Mesendoderm (in vitro differentiated cells): ENCODE data around the gene CEP164.

Source experiments
- DNase-seq: peaks from one replicate; pipeline ENCODE4 v3.0.0; 2013
- H2AK5ac ChIP-seq: 2 replicates; pipeline ENCODE4 v1.6.1; 2013; ENCODE audit warnings: low read length, inconsistent platforms
- H2BK120ac ChIP-seq: 2 replicates; pipeline ENCODE4 v1.6.1; 2013; ENCODE audit warnings: low read depth, mild to moderate bottlenecking, low read length, moderate library complexity, mixed read lengths
- H2BK15ac ChIP-seq: replicated peaks from 2 replicates; pipeline ENCODE4 v1.6.1; 2013; ENCODE audit warnings: low read depth, mild to moderate bottlenecking, moderate library complexity
- H2BK5ac ChIP-seq: 2 replicates; pipeline ENCODE4 v1.6.1; 2013; ENCODE audit warnings: low read length, inconsistent platforms
- H3K18ac ChIP-seq: 2 replicates; pipeline ENCODE4 v1.6.1; 2013; ENCODE audit warnings: mild to moderate bottlenecking, low read length, mixed read lengths
- H3K23ac ChIP-seq: one replicate; pipeline ENCODE4 v1.6.1; 2013; ENCODE audit warnings: low read length
- H3K27ac ChIP-seq: 2 replicates; pipeline ENCODE4 v1.5.1; 2013; ENCODE audit warnings: low read depth, mild to moderate bottlenecking, inconsistent platforms, low read length, moderate library complexity
- H3K27me3 ChIP-seq: 2 replicates; pipeline ENCODE4 v1.6.1; 2013; ENCODE audit warnings: low read length, control low read depth, mild to moderate bottlenecking, inconsistent platforms; ENCODE audit not compliant: insufficient read depth, poor library complexity
- H3K36me3 ChIP-seq: 2 replicates; pipeline ENCODE4 v1.6.1; 2013; ENCODE audit warnings: low read length, inconsistent platforms; ENCODE audit not compliant: control insufficient read depth, insufficient read depth
- H3K4ac ChIP-seq: one replicate; pipeline ENCODE4 v1.6.1; 2013; ENCODE audit warnings: low read depth, mild to moderate bottlenecking, low read length, moderate library complexity
- H3K4me1 ChIP-seq: 2 replicates; pipeline ENCODE4 v1.6.1; 2013; ENCODE audit warnings: low read depth, low read length, inconsistent platforms; ENCODE audit not compliant: control insufficient read depth
- H3K4me2 ChIP-seq: 2 replicates; pipeline ENCODE4 v1.6.1; 2013; ENCODE audit warnings: low read length
- H3K4me3 ChIP-seq: 2 replicates; pipeline ENCODE4 v1.5.1; 2013; ENCODE audit warnings: mild to moderate bottlenecking, low read length
- H3K56ac ChIP-seq: one replicate; pipeline ENCODE4 v1.6.1; 2013; ENCODE audit warnings: low read length
- H3K79me1 ChIP-seq: 2 replicates; pipeline ENCODE4 v1.6.1; 2013; ENCODE audit warnings: low read length, inconsistent platforms
- H3K79me2 ChIP-seq: 2 replicates; pipeline ENCODE4 v1.6.1; 2013; ENCODE audit warnings: mild to moderate bottlenecking, low read length; ENCODE audit not compliant: control insufficient read depth, insufficient read depth
- H3K9ac ChIP-seq: 2 replicates; pipeline ENCODE4 v1.6.1; 2013; ENCODE audit warnings: low read length, inconsistent platforms
- H4K5ac ChIP-seq: one replicate; pipeline ENCODE4 v1.6.1; 2013; ENCODE audit warnings: low read length
- H4K8ac ChIP-seq: one replicate; pipeline ENCODE4 v1.6.1; 2013; ENCODE audit warnings: low read depth, mild to moderate bottlenecking, control low read depth, low read length, moderate library complexity
- WGBS: extraction: QIAGEN DNeasy Blood & Tissue Kit; methylation state at CpG from one replicate; pipeline ENCODE4 v1.1.7; 2013; ENCODE audit warnings: low lambda C conversion rate, missing lambda C conversion rate; ENCODE audit not compliant: insufficient coverage; ENCODE audit errors: extremely low coverage; 5-methylcytosine and 5-hydroxymethylcytosine counted together

The CEP164 gene

DNA sequence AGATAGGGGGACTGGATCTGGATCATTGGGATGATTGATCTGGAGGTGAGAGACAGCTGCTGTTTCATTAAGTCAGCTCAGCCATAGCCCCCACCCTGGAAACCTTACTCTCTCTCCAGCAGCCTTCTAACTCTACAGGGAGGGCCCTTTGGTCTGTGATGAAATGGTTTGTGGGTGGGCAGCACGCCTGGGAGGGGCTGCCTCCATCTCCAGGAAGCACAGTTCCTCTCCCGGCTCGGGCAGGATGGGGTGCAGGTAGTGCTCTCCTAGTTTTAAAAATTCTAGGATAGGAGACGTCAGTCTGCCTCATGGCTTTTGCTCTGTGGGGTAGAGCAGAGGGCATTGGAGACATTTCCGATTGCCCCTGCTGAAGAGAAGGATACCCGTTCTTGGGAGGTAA is 89.7 kb downstream of the CEP164 start:
- no CpG with 5 or more reads among the region's 6 CpGs for WGBS
- Histone ChIP-seq H2AK5ac (no peak overlapping the region), H3K79me1 (no peaks in the 10 kb centered on the region), H3K18ac (no peak overlapping the region), H2BK5ac (no peak overlapping the region), H3K79me2 (no peaks in the 10 kb centered on the region), H4K5ac (no peak overlapping the region), H3K4me2 (no peak overlapping the region), H3K36me3 (no peaks in the 10 kb centered on the region), H3K4ac (no peak overlapping the region), H3K23ac (no peak overlapping the region), H3K56ac (no peak overlapping the region), H3K9ac (no peak overlapping the region), H3K27ac (no peak overlapping the region), H2BK15ac (no peak overlapping the region), H3K4me3 (no peak overlapping the region), H3K4me1 (no peaks in the 10 kb centered on the region), H2BK120ac (no peak overlapping the region), H3K27me3 (no peaks in the 10 kb centered on the region), H4K8ac (no peak overlapping the region)
- DNase-seq, result no peak

DNA sequence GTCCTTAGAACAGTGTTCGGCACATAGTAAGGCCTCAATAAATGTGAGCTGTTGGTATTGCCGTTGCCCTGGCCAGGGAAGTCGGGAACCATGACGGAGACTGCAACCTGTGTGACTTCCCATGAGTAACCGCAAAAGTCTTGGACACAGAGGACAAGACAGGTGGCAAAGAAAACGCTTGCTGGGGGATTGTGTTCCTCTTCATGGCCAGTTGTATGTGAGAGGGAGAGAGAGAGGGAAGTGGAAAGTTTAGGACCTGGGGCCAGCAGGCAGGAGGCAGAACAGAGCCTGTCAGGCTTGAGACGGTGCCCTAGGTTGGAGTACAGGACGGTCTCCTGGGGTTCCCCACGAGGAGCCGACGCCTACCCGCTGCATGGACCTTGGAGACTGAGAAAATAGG is 90.2 kb downstream of the CEP164 start:
- Histone ChIP-seq H3K36me3 (no peaks in the 10 kb centered on the region), H3K79me2 (no peaks in the 10 kb centered on the region), H3K4me2 (no peak overlapping the region), H3K4me1 (no peaks in the 10 kb centered on the region), H3K27me3 (no peaks in the 10 kb centered on the region), H3K18ac (no peak overlapping the region), H4K5ac (no peak overlapping the region), H2BK5ac (no peak overlapping the region), H3K27ac (no peak overlapping the region), H2BK120ac (no peak overlapping the region), H3K23ac (no peak overlapping the region), H3K9ac (no peak overlapping the region), H2BK15ac (no peak overlapping the region), H3K79me1 (no peaks in the 10 kb centered on the region), H3K4ac (no peak overlapping the region), H3K56ac (no peak overlapping the region), H4K8ac (no peak overlapping the region), H3K4me3 (no peak overlapping the region), H2AK5ac (no peak overlapping the region)
- no CpG with 5 or more reads among the region's 12 CpGs for WGBS
- no peak for DNase-seq

DNA sequence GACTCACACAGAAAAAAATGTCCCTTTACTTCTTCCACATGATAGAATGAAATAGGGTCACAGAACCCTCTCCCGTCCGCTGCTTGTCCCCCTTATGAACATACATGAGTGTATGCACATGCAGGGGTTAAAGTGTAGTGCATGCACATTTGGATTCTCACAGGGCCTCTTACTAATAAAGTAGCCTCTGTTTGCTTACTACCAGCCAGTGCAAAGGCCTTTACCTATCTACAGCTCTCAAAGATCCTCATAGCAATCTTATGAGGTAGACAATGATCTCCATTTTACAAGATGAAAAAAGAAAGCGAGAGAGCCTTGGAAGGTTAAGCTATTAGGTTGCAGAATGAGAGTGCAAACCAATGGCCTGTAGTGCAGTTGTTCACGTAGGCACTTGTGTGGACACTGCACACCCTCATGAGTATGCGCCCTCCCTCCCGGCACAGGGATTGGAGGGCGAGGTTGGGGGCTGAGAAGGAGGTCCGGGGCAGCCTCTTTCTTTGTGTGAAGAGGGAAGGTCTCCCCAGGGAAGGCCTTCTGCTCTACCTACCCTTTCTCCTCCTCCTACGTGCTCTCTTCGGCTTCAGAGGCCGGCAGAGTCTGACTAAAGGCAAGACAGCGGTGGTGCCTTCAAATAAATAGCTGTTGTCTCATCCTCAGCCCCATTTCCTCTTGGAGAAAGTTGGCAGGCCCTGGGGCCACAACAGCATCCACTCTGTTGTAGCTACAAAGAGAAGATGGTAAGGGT is 91.3 kb downstream of the CEP164 start:
- Histone ChIP-seq H3K4ac (no peak overlapping the region), H2BK120ac (no peak overlapping the region), H3K23ac (no peak overlapping the region), H3K4me3 (no peak overlapping the region), H2BK15ac (no peak overlapping the region), H3K4me1 (no peaks in the 10 kb centered on the region), H3K36me3 (no peaks in the 10 kb centered on the region), H3K27ac (no peak overlapping the region), H3K79me1 (no peaks in the 10 kb centered on the region), H2AK5ac (no peak overlapping the region), H3K18ac (no peak overlapping the region), H3K9ac (no peak overlapping the region), H2BK5ac (no peak overlapping the region), H4K5ac (no peak overlapping the region), H3K56ac (no peak overlapping the region), H3K4me2 (no peak overlapping the region), H4K8ac (no peak overlapping the region), H3K79me2 (no peaks in the 10 kb centered on the region), H3K27me3 (no peaks in the 10 kb centered on the region)
- WGBS, result no CpG with 5 or more reads among the region's 12 CpGs
- no peak for DNase-seq

DNA sequence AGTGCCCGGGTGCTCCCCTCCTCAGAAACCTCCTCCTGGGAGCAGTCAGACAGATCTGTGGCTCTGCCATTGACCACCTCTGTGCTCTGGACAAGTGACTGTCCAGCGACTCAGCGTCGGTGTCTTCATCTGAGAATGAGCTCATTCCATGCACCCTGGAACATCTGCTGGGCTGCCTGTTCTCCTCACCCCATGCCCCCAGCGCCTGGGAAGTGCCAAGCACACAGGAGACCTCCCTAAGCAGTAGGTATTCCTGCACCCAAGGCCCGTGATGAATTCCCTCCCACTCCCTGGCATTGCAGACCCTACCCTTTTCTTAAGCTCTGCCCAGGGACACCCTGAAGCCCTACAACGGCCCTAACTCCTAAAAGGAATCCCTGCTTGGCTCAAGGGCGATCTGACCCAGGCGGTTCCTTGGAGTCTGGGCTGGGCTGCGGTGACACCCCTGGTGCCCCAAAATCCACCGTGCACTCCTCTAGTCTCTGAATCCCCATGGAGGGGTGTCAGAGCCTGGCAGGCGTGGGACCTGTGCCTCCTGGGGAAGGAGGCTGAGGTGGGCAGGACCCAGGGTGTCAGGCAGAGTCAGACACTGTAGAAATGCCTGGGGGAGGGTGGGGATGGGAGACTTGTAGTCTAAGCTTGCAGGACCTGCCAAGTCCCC is 92.0 kb downstream of the CEP164 start:
- WGBS, result no CpG with 5 or more reads among the region's 12 CpGs
- Histone ChIP-seq H3K4me1 (no peaks in the 10 kb centered on the region), H3K4me2 (no peak overlapping the region), H3K23ac (no peak overlapping the region), H3K36me3 (no peaks in the 10 kb centered on the region), H3K56ac (no peak overlapping the region), H3K27me3 (no peaks in the 10 kb centered on the region), H2BK5ac (no peak overlapping the region), H3K79me1 (no peaks in the 10 kb centered on the region), H3K4ac (no peak overlapping the region), H2BK15ac (no peak overlapping the region), H3K18ac (no peak overlapping the region), H3K4me3 (no peak overlapping the region), H2AK5ac (no peak overlapping the region), H4K8ac (no peak overlapping the region), H3K9ac (no peak overlapping the region), H3K79me2 (no peaks in the 10 kb centered on the region), H4K5ac (no peak overlapping the region), H2BK120ac (no peak overlapping the region), H3K27ac (no peak overlapping the region)
- no peak for DNase-seq

DNA sequence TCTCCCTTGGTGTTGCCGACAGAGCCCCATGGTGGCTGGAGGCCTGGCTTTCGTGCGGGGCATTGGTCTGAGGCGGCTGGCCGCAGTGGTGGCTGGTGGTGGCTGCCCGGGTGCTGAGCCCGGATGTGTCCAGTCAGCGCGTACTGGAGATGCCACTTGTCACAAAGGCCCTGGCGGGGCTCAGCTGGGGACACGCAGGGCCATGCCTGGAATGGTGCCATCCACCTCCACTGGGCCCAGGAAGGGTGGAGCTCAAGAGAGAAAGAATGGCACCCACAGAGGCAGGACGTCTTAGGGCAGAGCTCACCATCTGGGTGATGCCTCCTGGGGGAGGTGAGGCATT is 92.5 kb downstream of the CEP164 start:
- Histone ChIP-seq H2BK15ac (no peak overlapping the region), H3K27me3 (no peaks in the 10 kb centered on the region), H3K79me2 (no peaks in the 10 kb centered on the region), H2AK5ac (no peak overlapping the region), H3K56ac (no peak overlapping the region), H3K4me1 (no peaks in the 10 kb centered on the region), H3K18ac (no peak overlapping the region), H3K9ac (no peak overlapping the region), H3K4me2 (no peak overlapping the region), H3K79me1 (no peaks in the 10 kb centered on the region), H2BK5ac (no peak overlapping the region), H2BK120ac (no peak overlapping the region), H3K4me3 (no peak overlapping the region), H4K8ac (no peak overlapping the region), H3K27ac (no peak overlapping the region), H3K36me3 (no peaks in the 10 kb centered on the region), H3K4ac (no peak overlapping the region), H3K23ac (no peak overlapping the region), H4K5ac (no peak overlapping the region)
- WGBS, result no CpG with 5 or more reads among the region's 12 CpGs
- no peak for DNase-seq

DNA sequence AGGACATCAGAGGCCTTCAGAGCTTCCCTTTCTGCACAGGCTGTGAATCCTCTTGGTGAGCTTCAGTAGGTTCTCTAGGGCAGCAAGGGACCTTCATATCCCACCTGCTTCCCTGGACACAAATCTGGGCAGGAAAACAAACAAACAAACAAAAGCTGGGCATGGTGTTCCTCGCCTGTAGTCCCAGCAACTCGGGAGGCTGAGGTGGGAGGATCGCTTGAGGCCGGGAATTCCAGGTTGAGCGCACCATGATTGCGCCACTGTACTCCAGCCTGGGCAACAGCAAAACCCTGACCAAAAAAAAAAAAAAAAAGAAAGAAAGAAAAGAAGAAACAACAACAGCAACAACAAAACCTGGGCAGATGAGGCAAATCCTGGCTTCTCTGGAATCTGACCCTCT is 92.9 kb downstream of the CEP164 start:
- no CpG with 5 or more reads among the region's 6 CpGs for WGBS
- H3K36me3 ChIP-seq, result no peaks in the 10 kb centered on the region
- H3K79me1 ChIP-seq, result no peaks in the 10 kb centered on the region
- no peak overlapping the region for H3K9ac ChIP-seq
- no peak overlapping the region for H2BK15ac ChIP-seq
- H3K4me3 ChIP-seq, result no peak overlapping the region
- H2AK5ac ChIP-seq, result no peak overlapping the region
- no peak overlapping the region for H2BK5ac ChIP-seq
- no peak overlapping the region for H3K18ac ChIP-seq
- no peak overlapping the region for H3K4me2 ChIP-seq
- no peaks in the 10 kb centered on the region for H3K27me3 ChIP-seq
- no peak overlapping the region for H2BK120ac ChIP-seq
- DNase-seq, result no peak
- no peak overlapping the region for H4K8ac ChIP-seq
- H3K4ac ChIP-seq, result no peak overlapping the region
- no peaks in the 10 kb centered on the region for H3K79me2 ChIP-seq
- H4K5ac ChIP-seq, result no peak overlapping the region
- no peak overlapping the region for H3K56ac ChIP-seq
- H3K23ac ChIP-seq, result no peak overlapping the region
- no peaks in the 10 kb centered on the region for H3K4me1 ChIP-seq
- H3K27ac ChIP-seq, result no peak overlapping the region
